Psoas muscle (tissue), 8 donors: Measurements from ENCODE around the gene IFNG. TPM values are rescaled to one million over a fixed set of nuclear protein-coding genes. Genes with fewer than 3 reads are reported as not detected.

ENCODE experiments used
- ATAC-seq, 4 donors: fragments of 200-7000 bp; cut with Tn5 transposase; one replicate each; pipeline ENCODE4 v1.9.1; 2020; ENCODE audit warnings: moderate library complexity in 3 of 4, mild to moderate bottlenecking in 2 of 4
- DNase-seq, 2 donors: peaks; one replicate each; pipeline ENCODE4 v3.0.0-alpha.2; 2020
- H3K27ac ChIP-seq: fragments of 200-600 bp; one replicate; pipeline ENCODE4 v1.8.0; 2022
- H3K27me3 ChIP-seq, 3 donors: fragments of 200-600 bp in 1 of 3; one replicate each; pipeline versions ENCODE4 v1.6.1 to v1.8.0; 2013 to 2022; ENCODE audit warnings: low read length in 2 of 3, mild to moderate bottlenecking in 2 of 3, moderate library complexity in 1 of 3; ENCODE audit not compliant: insufficient read depth in 3 of 3
- H3K36me3 ChIP-seq, 2 donors: fragments of 200-600 bp in 1 of 2; one replicate each; pipeline versions ENCODE4 v1.6.1 to v1.8.0; 2013 to 2022; ENCODE audit warnings: low read depth in 1 of 2, mild to moderate bottlenecking in 1 of 2, moderate library complexity in 1 of 2; ENCODE audit not compliant: insufficient read depth in 1 of 2
- H3K4me1 ChIP-seq: fragments of 200-600 bp; one replicate; pipeline ENCODE4 v1.8.0; 2022
- H3K4me3 ChIP-seq: fragments of 200-600 bp; one replicate; pipeline ENCODE4 v1.8.0; 2022; ENCODE audit warnings: mild to moderate bottlenecking
- H3K9me3 ChIP-seq: fragments of 200-600 bp; one replicate; pipeline ENCODE4 v1.8.0; 2022
- CTCF ChIP-seq: fragments of 200-600 bp; IDR thresholded peaks from one replicate; pipeline ENCODE4 v1.8.0; 2022; ENCODE audit warnings: antibody characterized with exemption
- WGBS, 3 donors: extraction: QIAGEN DNeasy Blood & Tissue Kit; methylation state at CpG; one replicate each; pipeline versions ENCODE4 v1.1.6 to v1.1.7; 2013; 5-methylcytosine and 5-hydroxymethylcytosine counted together
- intact Hi-C, 2 donors: fragments of 100-400 bp; cut with DNase I; formaldehyde crosslinking; loops; one replicate each; pipeline versions ENCODE4 v1.11.0 to v1.14.2; 2022
- polyA plus RNA-seq, 3 donors: library from polyadenylated mRNA; stranded (reverse); fragments of 200-250 nt; gene quantifications; one replicate each; pipeline ENCODE4 v1.2.3, GENCODE V29; 2013
- total RNA-seq, 4 donors: library from RNA; stranded (reverse); fragmentation: NEBNext Ultra II Directional in 2 of 4; extraction: Animal tissue kit (Norgen Biotek cat#: 25700) in 2 of 4; gene quantifications; one replicate each; pipeline versions ENCODE4 v1.2.1 to v1.2.4, GENCODE V29; 2021 to 2023
- donor health status: healthy with polysubstance abuse.
- donor health status: DM: no; HTN: no; CAD: no; lungs with moderate emphysema.
- donor health status: Bipolar disorder and iron deficiency.
- donor health status: healthy.
- donor health status: DM: yes; HTN: yes; CAD: no.
- donor health status: DM: no; HTN: no; CAD: no.
- donor health status: DM: no; HTN: no; CAD: no.
- donor health status: DM: yes; HTN: yes; CAD: no.

IFNG gene
- total and polyA plus RNA-seq, 7 donors = not detected

- 79 to 86% (median 81%) methylated on average over 4 of the region's 4 CpGs for WGBS, 3 donors
Measured at GRCh38 chr12:68163560-68164081, 4.1 kb upstream of the IFNG start.

GRCh38 chr12:68162374-68162773 lies 2.8 kb upstream of the IFNG start:
- H3K4me1 ChIP-seq = no peaks in the 10 kb centered on the region
- intact Hi-C loops = no loop called here
- WGBS, 3 donors = 41 to 80% (median 51%) methylated on average over 2 of the region's 2 CpGs

More at GRCh38 chr12:68163560-68164081, 4.1 kb upstream of the IFNG start:
- H3K9me3 ChIP-seq = no peaks in the 10 kb centered on the region
- no peak overlapping the region for H3K27ac ChIP-seq
- intact Hi-C loops = no loop called here
- no peak overlapping the region for H3K4me3 ChIP-seq
- DNase-seq (no peak), ATAC-seq (no peak)
- H3K27me3 ChIP-seq = no peaks in the 10 kb centered on the region
- no peaks in the 10 kb centered on the region for H3K36me3 ChIP-seq
- no peak for TF ChIP-seq CTCF
- no peaks in the 10 kb centered on the region for H3K4me1 ChIP-seq

GRCh38 chr12:68158432-68158831 lies 1.1 kb downstream of the IFNG start:
- H3K9me3 ChIP-seq = no peaks in the 10 kb centered on the region
- ATAC-seq (peak in 3 of 4 donors; percentile 52 to 86 (median 77)), DNase-seq (no peak)
- H3K4me3 ChIP-seq = no peak overlapping the region
- intact Hi-C loops = loop anchor here (5.0 kb wide), 2 partner anchors 41 to 121 kb away; no protein-coding TSS in a partner anchor
- no peak overlapping the region for H3K27ac ChIP-seq
- WGBS, 3 donors = 47 to 56% (median 49%) methylated on average over 2 of the region's 2 CpGs
- no peaks in the 10 kb centered on the region for H3K4me1 ChIP-seq
- TF ChIP-seq CTCF = peak; percentile 49
- no peaks in the 10 kb centered on the region for H3K27me3 ChIP-seq
- no peaks in the 10 kb centered on the region for H3K36me3 ChIP-seq

More at GRCh38 chr12:68162374-68162773, 2.8 kb upstream of the IFNG start:
- ATAC-seq = no peak
- Histone ChIP-seq H3K4me3 (no peak overlapping the region), H3K36me3 (no peaks in the 10 kb centered on the region), H3K27me3 (no peaks in the 10 kb centered on the region), H3K27ac (no peak overlapping the region), H3K9me3 (no peaks in the 10 kb centered on the region)
- no peak for DNase-seq
- no peak for TF ChIP-seq CTCF

GRCh38 chr12:68157380-68157779 lies 2.2 kb downstream of the IFNG start:
- WGBS, 3 donors = 57 to 78% (median 66%) methylated on average over 4 of the region's 4 CpGs
- no peak overlapping the region for H3K27ac ChIP-seq
- no peak overlapping the region for H3K4me3 ChIP-seq
- DNase-seq = no peak
- TF ChIP-seq CTCF = no peak
- no peaks in the 10 kb centered on the region for H3K27me3 ChIP-seq
- intact Hi-C loops = loop anchor here (2.0 to 5.0 kb wide), 3 partner anchors 40 to 120 kb away; no protein-coding TSS in a partner anchor
- no peaks in the 10 kb centered on the region for H3K36me3 ChIP-seq
- ATAC-seq = no peak
- no peaks in the 10 kb centered on the region for H3K9me3 ChIP-seq
- no peaks in the 10 kb centered on the region for H3K4me1 ChIP-seq

- Histone ChIP-seq H3K36me3 (no peaks in the 10 kb centered on the region), H3K9me3 (no peaks in the 10 kb centered on the region), H3K4me1 (no peaks in the 10 kb centered on the region), H3K4me3 (no peak overlapping the region), H3K27ac (no peak overlapping the region), H3K27me3 (no peaks in the 10 kb centered on the region)
- intact Hi-C loops = loop anchor here (2.0 to 5.0 kb wide), 3 partner anchors 39 to 119 kb away; no protein-coding TSS in a partner anchor
- ATAC-seq (no peak), DNase-seq (no peak)
- no peak for TF ChIP-seq CTCF
- WGBS, 3 donors = 70 to 79% (median 70%) methylated on average over 1 of the region's 1 CpG
Measured at GRCh38 chr12:68156636-68157035, 2.9 kb downstream of the IFNG start.
